Hepatocyte (in vitro differentiated cells): Measurements from ENCODE around the gene PROC.

ENCODE experiments used
- CTCF ChIP-seq: fragments of 200-600 bp; sonication (generic); IDR thresholded peaks from 2 replicates; pipeline ENCODE4 v1.5.1; 2016; ENCODE audit warnings: antibody characterized with exemption, mild to moderate bottlenecking; ENCODE audit not compliant: poor library complexity
- EZH2 ChIP-seq: fragments of 200-600 bp; sonication (generic); IDR thresholded peaks from 2 replicates; pipeline ENCODE4 v1.6.1; 2016; ENCODE audit warnings: antibody characterized with exemption, mild to moderate bottlenecking, borderline replicate concordance

DNA sequence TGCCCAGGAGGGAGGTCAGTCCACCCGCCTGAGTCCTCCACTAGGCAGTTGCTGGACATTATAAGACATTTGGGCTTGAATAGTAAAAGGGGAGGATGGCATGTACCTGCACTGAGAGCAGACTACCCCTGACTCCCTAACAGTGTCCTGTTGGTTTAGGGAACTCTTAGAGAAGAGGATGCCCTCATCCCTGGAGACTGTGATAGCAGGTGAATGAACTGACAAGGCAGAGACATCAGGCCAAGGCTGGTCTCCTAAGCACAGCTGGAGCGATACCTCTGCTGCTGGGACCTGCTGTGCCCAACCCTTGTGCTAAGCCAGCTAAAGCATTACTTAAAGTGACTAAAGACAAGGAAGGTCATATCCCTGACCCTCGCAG, 34.8 kb downstream of the PROC start:
- TF ChIP-seq CTCF = no peak
- TF ChIP-seq EZH2 = no peak
